HepG2 (cell line): ENCODE measurements around the gene RAD51D. TPM values are rescaled to one million over a fixed set of nuclear protein-coding genes. Genes with fewer than 3 reads are reported as not detected.

Experiments
- ATAC-seq: fragments of 200-7000 bp; cut with Tn5 transposase; 3 replicates; pipeline ENCODE4 v1.9.1; 2020; ENCODE audit warnings: mild to moderate bottlenecking, moderate library complexity
- BruUV-seq: library from RNA; stranded (reverse); fragments of 400-500 nt; replicated peaks from 2 replicates; lab custom pipeline; 2021; lab: Mats Ljungman, UMichigan
- CTCF ChIA-PET: fragments of 300-600 bp; formaldehyde crosslinking; extraction: SDS; loops from one replicate; lab custom pipeline; 2021; ENCODE audit warnings: low total read pairs, inconsistent platforms, low intra/inter-chr PET ratio; lab: Yijun Ruan, JAX
- POLR2A ChIA-PET: fragments of 350-600 bp; sonication (Branson Sonifier 250); formaldehyde crosslinking; loops from one replicate; lab custom pipeline; 2020; ENCODE audit warnings: antibody characterized with exemption, inconsistent platforms; lab: Yijun Ruan, JAX
- DNase-seq: peaks from one replicate; pipeline ENCODE4 v3.0.0-alpha.2; 2015; ENCODE audit warnings: low spot score
- FAIRE-seq: peaks from 3 replicates; lab custom pipeline; 2011; peaks lifted over from hg19 to GRCh38; lab: Jason Lieb, UNC
- H2AFZ ChIP-seq: one replicate; pipeline ENCODE4 v1.6.1; 2011; ENCODE audit warnings: low read length, inconsistent platforms
- H3K27ac ChIP-seq: fragments of 300-600 bp; 3 replicates; pipeline ENCODE4 v1.8.0; 2011; ENCODE audit warnings: mixed run types, mild to moderate bottlenecking, mixed read lengths, low read length, inconsistent platforms; ENCODE audit not compliant: insufficient read depth; ENCODE audit errors: extremely low read length
- H3K27me3 ChIP-seq, 2 experiments: fragments of 200-600 bp in 1 of 2; 2 replicates in 1 of 2; 3 replicates in 1 of 2; pipeline versions ENCODE4 v1.6.0 to v1.8.0; 2011; ENCODE audit warnings: low read length in 2 of 2, mild to moderate bottlenecking in 2 of 2, moderate library complexity in 2 of 2, inconsistent platforms in 1 of 2; ENCODE audit not compliant: insufficient read depth in 2 of 2, control insufficient read depth in 1 of 2
- H3K36me3 ChIP-seq, 2 experiments: fragments of 200-600 bp in 1 of 2; replicated peaks in 1 of 2; 2 replicates in 1 of 2; 3 replicates in 1 of 2; pipeline versions ENCODE4 v1.5.1 to v1.8.0; 2011; ENCODE audit warnings: low read length in 2 of 2, inconsistent platforms in 1 of 2; ENCODE audit not compliant: insufficient read depth in 2 of 2, control insufficient read depth in 1 of 2
- H3K4me1 ChIP-seq: 2 replicates; pipeline ENCODE4 v1.5.1; 2012; ENCODE audit warnings: low read length, inconsistent platforms; ENCODE audit not compliant: insufficient read depth
- H3K4me2 ChIP-seq: 2 replicates; pipeline ENCODE4 v1.6.0; 2011; ENCODE audit warnings: low read depth, low read length, inconsistent platforms
- H3K4me3 ChIP-seq, 3 experiments: fragments of 200-600 bp in 1 of 3; sonication (generic), shearing (Covaris generic) in 1 of 3; replicated peaks in 1 of 3; 2 replicates each; pipeline ENCODE4 v1.5.1; 2011 to 2016; ENCODE audit warnings: low read length in 3 of 3, inconsistent platforms in 2 of 3, low read depth in 2 of 3, mild to moderate bottlenecking in 2 of 3, control low read depth in 1 of 3, mixed read lengths in 1 of 3; ENCODE audit not compliant: insufficient read depth in 1 of 3
- H3K79me2 ChIP-seq: one replicate; pipeline ENCODE4 v1.6.1; 2011; ENCODE audit warnings: low read length, inconsistent platforms; ENCODE audit not compliant: insufficient read depth
- H3K9ac ChIP-seq: 2 replicates; pipeline ENCODE4 v1.6.0; 2011; ENCODE audit warnings: mild to moderate bottlenecking, low read depth, low read length, inconsistent platforms; ENCODE audit not compliant: insufficient read depth
- H3K9me3 ChIP-seq: 2 replicates; pipeline ENCODE4 v1.5.1; 2012; ENCODE audit warnings: mild to moderate bottlenecking, low read length
- H4K20me1 ChIP-seq: 2 replicates; pipeline ENCODE4 v1.6.0; 2011; ENCODE audit warnings: inconsistent platforms, mild to moderate bottlenecking, low read length, moderate library complexity; ENCODE audit not compliant: insufficient read depth
- ARHGAP35 ChIP-seq: sonication (generic); formaldehyde crosslinking; IDR thresholded peaks from 2 replicates; pipeline ENCODE4 v1.9.0; 2022; ENCODE audit warnings: mild to moderate bottlenecking, inconsistent platforms, moderate library complexity, missing genetic modification reagents, borderline replicate concordance
- ARNT ChIP-seq: fragments of 450-650 bp; IDR thresholded peaks from 2 replicates; pipeline ENCODE4 v1.6.1; 2017
- BCL6 ChIP-seq: IDR thresholded peaks from 2 replicates; pipeline ENCODE4 v1.6.1; 2016; ENCODE audit warnings: missing genetic modification reagents, missing compliant biosample characterization
- CREB1 ChIP-seq, 2 experiments: fragments of 450-650 bp in 1 of 2; IDR thresholded peaks; 2 replicates each; pipeline ENCODE4 v1.6.1; 2016 to 2017; ENCODE audit warnings: control low read depth in 1 of 2, mild to moderate bottlenecking in 1 of 2, missing compliant biosample characterization in 1 of 2, missing genetic modification characterization in 1 of 2
- ESRRA ChIP-seq: sonication (generic); formaldehyde crosslinking; IDR thresholded peaks from 2 replicates; pipeline ENCODE4 v1.5.1; 2020; ENCODE audit warnings: mild to moderate bottlenecking, low read depth, missing genetic modification reagents
- MTA3 ChIP-seq: sonication (generic); formaldehyde crosslinking; IDR thresholded peaks from 2 replicates; pipeline ENCODE4 v1.4.0; 2020; ENCODE audit warnings: missing genetic modification reagents
- MXI1 ChIP-seq: IDR thresholded peaks from 3 replicates; pipeline ENCODE4 v1.6.1; 2012; ENCODE audit warnings: low read depth, low read length, inconsistent platforms, borderline replicate concordance
- MYC ChIP-seq: sonication (generic); formaldehyde crosslinking; IDR thresholded peaks from 2 replicates; pipeline ENCODE4 v1.9.0; 2021; ENCODE audit warnings: missing genetic modification reagents, borderline replicate concordance
- PCBP2 ChIP-seq: fragments of 200-400 bp; formaldehyde crosslinking; optimal IDR thresholded peaks from 2 replicates; pipeline ENCODE3; 2018; ENCODE audit warnings: low read length, low read depth; ENCODE audit not compliant: poor library complexity, severe bottlenecking
- SALL1 ChIP-seq: sonication (generic); formaldehyde crosslinking; IDR thresholded peaks from 2 replicates; pipeline ENCODE4 v1.8.0; 2022; ENCODE audit warnings: mild to moderate bottlenecking, missing genetic modification reagents
- ZBTB14 ChIP-seq: sonication (generic); formaldehyde crosslinking; IDR thresholded peaks from 2 replicates; pipeline ENCODE4 v1.4.0; 2020; ENCODE audit warnings: missing genetic modification reagents
- ZBTB33 ChIP-seq: sonication (generic); formaldehyde crosslinking; IDR thresholded peaks from 2 replicates; pipeline ENCODE4 v1.4.0; 2020; ENCODE audit warnings: missing genetic modification reagents
- ZNF12 ChIP-seq: sonication (generic); formaldehyde crosslinking; IDR thresholded peaks from 2 replicates; pipeline ENCODE4 v1.5.0; 2020; ENCODE audit warnings: missing genetic modification reagents
- ZNF3 ChIP-seq: IDR thresholded peaks from 2 replicates; pipeline ENCODE4 v1.7.0; 2017; ENCODE audit warnings: inconsistent platforms
- ZNF501 ChIP-seq: sonication (generic); formaldehyde crosslinking; IDR thresholded peaks from 2 replicates; pipeline ENCODE4 v1.5.1; 2020; ENCODE audit warnings: mild to moderate bottlenecking, moderate library complexity, missing genetic modification reagents
- ZNF703 ChIP-seq: sonication (generic); formaldehyde crosslinking; IDR thresholded peaks from 2 replicates; pipeline ENCODE4 v1.5.1; 2020; ENCODE audit warnings: missing genetic modification reagents, mild to moderate bottlenecking, moderate library complexity, borderline replicate concordance
- ZNF816 ChIP-seq: sonication (generic); formaldehyde crosslinking; IDR thresholded peaks from 2 replicates; pipeline ENCODE4 v1.8.0; 2022; ENCODE audit warnings: missing genetic modification reagents, mild to moderate bottlenecking, borderline replicate concordance
- WGBS: methylation state at CpG from one replicate; pipeline ENCODE4 v1.1.6; 2017; ENCODE audit warnings: low lambda C conversion rate; 5-methylcytosine and 5-hydroxymethylcytosine counted together
- in situ Hi-C: cut with HindIII; loops from 2 replicates; pipeline ENCODE4 v1.10.0; 2017; ENCODE audit warnings: low pct_unique_long_range_greater_than_20kb; ENCODE audit not compliant: extremely low pct_ligation_motif_present
- intact Hi-C: fragments of 100-400 bp; cut with micrococcal nuclease; formaldehyde crosslinking; loops from one replicate; pipeline ENCODE4 v1.10.0; 2022; ENCODE audit not compliant: unreplicated experiment
- polyA plus RNA-seq, 8 experiments: library from polyadenylated mRNA; depleted of rRNA in 3 of 8; stranded (reverse) in 7 of 8; unstranded in 1 of 8; fragments of >200 nt; fragmentation: Illumina TruSeq in 4 of 8; extraction: Trizol in 4 of 8; gene quantifications; 2 replicates each; pipeline versions ENCODE4 v1.2.1 to v1.2.3, GENCODE V29; 2011 to 2016; ENCODE audit warnings: low read depth in 4 of 8, missing spikeins in 1 of 8, mixed read lengths in 1 of 8; ENCODE audit not compliant: insufficient read depth in 1 of 8
- total RNA-seq, 5 experiments: library from RNA; depleted of rRNA; stranded (reverse); fragments of >200 nt; fragmentation: Illumina TruSeq; extraction: Trizol; gene quantifications; 2 replicates each; pipeline ENCODE4 v1.2.3, GENCODE V29; 2016; ENCODE audit warnings: low read depth in 1 of 5
- TF ChIP-seq, protein P1 (sequence below): sonication (generic); formaldehyde crosslinking; conservative IDR thresholded peaks from 2 replicates; pipeline ENCODE4 v1.4.0; 2020; ENCODE audit warnings: missing genetic modification reagents
- TF ChIP-seq, protein P2 (sequence below): sonication (generic); formaldehyde crosslinking; IDR thresholded peaks from 2 replicates; pipeline ENCODE4 v1.5.0; 2020; ENCODE audit warnings: missing genetic modification reagents

The RAD51D gene
- total and polyA plus RNA-seq, 2 of the 13 experiments (the other 11 are each of a cell fraction or from before 2014, with no cell fraction given), result 6.7 to 13.1 TPM

DNA sequence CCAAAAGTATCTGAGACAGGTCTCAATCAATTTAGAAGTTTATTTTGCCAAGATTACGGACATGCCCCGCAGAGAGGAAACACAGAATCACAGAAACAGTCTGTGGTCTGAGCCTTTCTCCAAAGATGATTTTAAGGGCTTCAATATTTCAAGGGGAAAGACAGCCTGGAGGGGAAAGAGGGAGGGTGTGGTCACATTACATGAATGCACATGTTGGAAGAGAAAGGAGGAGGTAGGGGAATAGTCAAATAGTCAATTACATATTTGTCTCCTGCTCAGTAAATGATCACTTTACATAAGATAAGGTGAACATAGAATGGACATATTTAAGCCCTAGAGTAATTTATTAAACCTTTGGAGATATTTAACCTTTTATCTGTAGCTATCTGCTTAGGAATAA, 40.3 kb upstream of the RAD51D start (continued):
- TF ChIP-seq ZBTB33 (CRISPR knock-in tag), result no peak
- TF ChIP-seq, protein P1, sequence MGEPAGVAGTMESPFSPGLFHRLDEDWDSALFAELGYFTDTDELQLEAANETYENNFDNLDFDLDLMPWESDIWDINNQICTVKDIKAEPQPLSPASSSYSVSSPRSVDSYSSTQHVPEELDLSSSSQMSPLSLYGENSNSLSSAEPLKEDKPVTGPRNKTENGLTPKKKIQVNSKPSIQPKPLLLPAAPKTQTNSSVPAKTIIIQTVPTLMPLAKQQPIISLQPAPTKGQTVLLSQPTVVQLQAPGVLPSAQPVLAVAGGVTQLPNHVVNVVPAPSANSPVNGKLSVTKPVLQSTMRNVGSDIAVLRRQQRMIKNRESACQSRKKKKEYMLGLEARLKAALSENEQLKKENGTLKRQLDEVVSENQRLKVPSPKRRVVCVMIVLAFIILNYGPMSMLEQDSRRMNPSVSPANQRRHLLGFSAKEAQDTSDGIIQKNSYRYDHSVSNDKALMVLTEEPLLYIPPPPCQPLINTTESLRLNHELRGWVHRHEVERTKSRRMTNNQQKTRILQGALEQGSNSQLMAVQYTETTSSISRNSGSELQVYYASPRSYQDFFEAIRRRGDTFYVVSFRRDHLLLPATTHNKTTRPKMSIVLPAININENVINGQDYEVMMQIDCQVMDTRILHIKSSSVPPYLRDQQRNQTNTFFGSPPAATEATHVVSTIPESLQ (CRISPR knock-in tag), result no peak

DNA sequence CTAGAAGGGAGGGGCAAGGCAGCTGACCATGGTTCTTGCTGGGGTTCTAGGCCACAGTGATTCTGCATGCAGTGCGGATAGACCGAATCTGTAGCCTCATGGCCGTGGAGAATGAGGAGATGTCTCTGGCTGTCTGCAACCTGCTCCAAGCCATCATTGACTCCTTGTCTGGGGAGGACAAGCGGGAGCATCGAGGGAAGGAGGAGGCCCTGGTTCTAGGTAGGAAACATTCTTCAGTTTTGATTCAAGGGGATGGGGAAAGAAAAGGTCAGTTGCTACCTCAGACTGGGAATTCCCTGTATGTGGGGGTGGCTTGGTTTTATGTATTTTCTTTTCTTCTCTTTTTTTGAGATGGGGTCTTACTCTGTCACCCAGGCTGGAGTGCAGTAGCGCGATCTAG, 35.6 kb upstream of the RAD51D start:
- Histone ChIP-seq H3K27me3 (peaks cover 0 to 11% of the 10 kb centered on the region in 2 experiments; a peak in 2 of 5 replicates), H3K4me2 (no peak overlapping the region), H3K79me2 (no peaks in the 10 kb centered on the region), H3K27ac (no peak overlapping the region), H2AFZ (no peak overlapping the region), H3K4me1 (no peaks in the 10 kb centered on the region), H4K20me1 (no peaks in the 10 kb centered on the region), H3K9ac (no peak overlapping the region), H3K36me3 (no peaks in the 10 kb centered on the region), H3K4me3 (no peak overlapping the region), H3K9me3 (no peaks in the 10 kb centered on the region)
- no TSS peak for BruUV-seq
- TF ChIP-seq ARHGAP35 (no peak), ARNT (no peak), ZBTB14 (CRISPR knock-in tag) (no peak), ZNF3 (no peak), SALL1 (no peak), PCBP2 (no peak), CREB1 (IDR thresholded peaks at IDR 0.05) (no peak), CREB1 (CRISPR knock-in tag; IDR thresholded peaks at IDR 0.05) (no peak), ZNF12 (CRISPR knock-in tag) (no peak), ZNF703 (CRISPR knock-in tag) (no peak), ZNF501 (CRISPR knock-in tag) (no peak), ZNF816 (CRISPR knock-in tag) (no peak), MTA3 (CRISPR knock-in tag) (no peak), MYC (CRISPR knock-in tag) (no peak), MXI1 (no peak), BCL6 (no peak), ESRRA (CRISPR knock-in tag) (no peak)
- TF ChIP-seq, protein P2, sequence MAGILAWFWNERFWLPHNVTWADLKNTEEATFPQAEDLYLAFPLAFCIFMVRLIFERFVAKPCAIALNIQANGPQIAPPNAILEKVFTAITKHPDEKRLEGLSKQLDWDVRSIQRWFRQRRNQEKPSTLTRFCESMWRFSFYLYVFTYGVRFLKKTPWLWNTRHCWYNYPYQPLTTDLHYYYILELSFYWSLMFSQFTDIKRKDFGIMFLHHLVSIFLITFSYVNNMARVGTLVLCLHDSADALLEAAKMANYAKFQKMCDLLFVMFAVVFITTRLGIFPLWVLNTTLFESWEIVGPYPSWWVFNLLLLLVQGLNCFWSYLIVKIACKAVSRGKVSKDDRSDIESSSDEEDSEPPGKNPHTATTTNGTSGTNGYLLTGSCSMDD (CRISPR knock-in tag), result no peak
- intact Hi-C loops (no loop called here), in situ Hi-C loops (no loop called here)
- WGBS, result 0% methylated on average over 5 of the region's 7 CpGs
- DNase-seq (no peak), ATAC-seq (no peak), FAIRE-seq (no peak)
- ChIA-PET CTCF (no interaction called here), POLR2A (no interaction called here)
